Lower leg skin (tissue), 3 donors: Measurements from ENCODE around the gene COQ9.

ENCODE experiments used
- POLR2A ChIP-seq, 2 donors: fragments of 450-650 bp; IDR thresholded peaks; one replicate each; pipeline ENCODE4 v1.6.1; 2016 to 2017; ENCODE audit warnings: antibody characterized with exemption in 2 of 2, mild to moderate bottlenecking in 1 of 2, moderate library complexity in 1 of 2
- TF ChIP-seq, protein P1 (sequence below), 3 donors: fragments of 450-650 bp; IDR thresholded peaks; one replicate each; pipeline ENCODE4 v1.5.1; 2016; ENCODE audit warnings: antibody characterized with exemption in 3 of 3, mild to moderate bottlenecking in 3 of 3, moderate library complexity in 2 of 3

- TF ChIP-seq, protein P1, sequence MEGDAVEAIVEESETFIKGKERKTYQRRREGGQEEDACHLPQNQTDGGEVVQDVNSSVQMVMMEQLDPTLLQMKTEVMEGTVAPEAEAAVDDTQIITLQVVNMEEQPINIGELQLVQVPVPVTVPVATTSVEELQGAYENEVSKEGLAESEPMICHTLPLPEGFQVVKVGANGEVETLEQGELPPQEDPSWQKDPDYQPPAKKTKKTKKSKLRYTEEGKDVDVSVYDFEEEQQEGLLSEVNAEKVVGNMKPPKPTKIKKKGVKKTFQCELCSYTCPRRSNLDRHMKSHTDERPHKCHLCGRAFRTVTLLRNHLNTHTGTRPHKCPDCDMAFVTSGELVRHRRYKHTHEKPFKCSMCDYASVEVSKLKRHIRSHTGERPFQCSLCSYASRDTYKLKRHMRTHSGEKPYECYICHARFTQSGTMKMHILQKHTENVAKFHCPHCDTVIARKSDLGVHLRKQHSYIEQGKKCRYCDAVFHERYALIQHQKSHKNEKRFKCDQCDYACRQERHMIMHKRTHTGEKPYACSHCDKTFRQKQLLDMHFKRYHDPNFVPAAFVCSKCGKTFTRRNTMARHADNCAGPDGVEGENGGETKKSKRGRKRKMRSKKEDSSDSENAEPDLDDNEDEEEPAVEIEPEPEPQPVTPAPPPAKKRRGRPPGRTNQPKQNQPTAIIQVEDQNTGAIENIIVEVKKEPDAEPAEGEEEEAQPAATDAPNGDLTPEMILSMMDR (IDR thresholded peaks at IDR 0.05) = no peak
- TF ChIP-seq POLR2A (IDR thresholded peaks at IDR 0.05) = no peak
These were observed 43.1 kb upstream of the COQ9 start, which contains the start of gene CCL17 for GRCh38 chr16:57403965-57404817.
